HepG2 (cell line): Measurements from ENCODE around the gene COBLL1.

Experiments used
- ETS1 ChIP-seq: sonication (generic); formaldehyde crosslinking; IDR thresholded peaks from 2 replicates; pipeline ENCODE4 v1.4.0; 2020; ENCODE audit warnings: missing genetic modification reagents
- FOXP1 ChIP-seq, 2 experiments: fragments of 450-650 bp in 1 of 2; IDR thresholded peaks; 2 replicates each; pipeline ENCODE4 v1.6.1; 2017 to 2018; ENCODE audit warnings: antibody characterized with exemption in 1 of 2
- PAX8 ChIP-seq: sonication (generic); formaldehyde crosslinking; IDR thresholded peaks from 2 replicates; pipeline ENCODE4 v1.8.0; 2022; ENCODE audit warnings: mild to moderate bottlenecking, missing genetic modification reagents, borderline replicate concordance
- RFX1 ChIP-seq: fragments of 450-650 bp; IDR thresholded peaks from 2 replicates; pipeline ENCODE4 v1.6.1; 2017
- TCF7L2 ChIP-seq: IDR thresholded peaks from 2 replicates; pipeline ENCODE4 v1.6.1; 2011; ENCODE audit warnings: mild to moderate bottlenecking, low read depth, low read length, moderate library complexity
- ZNF18 ChIP-seq: sonication (generic); formaldehyde crosslinking; IDR thresholded peaks from 2 replicates; pipeline ENCODE4 v1.8.0; 2022; ENCODE audit warnings: mild to moderate bottlenecking, missing genetic modification reagents; ENCODE audit not compliant: insufficient replicate concordance
- TF ChIP-seq, protein P1 (sequence below): sonication (generic); formaldehyde crosslinking; IDR thresholded peaks from 2 replicates; pipeline ENCODE4 v1.4.0; 2020; ENCODE audit warnings: missing genetic modification reagents, mild to moderate bottlenecking, borderline replicate concordance

DNA sequence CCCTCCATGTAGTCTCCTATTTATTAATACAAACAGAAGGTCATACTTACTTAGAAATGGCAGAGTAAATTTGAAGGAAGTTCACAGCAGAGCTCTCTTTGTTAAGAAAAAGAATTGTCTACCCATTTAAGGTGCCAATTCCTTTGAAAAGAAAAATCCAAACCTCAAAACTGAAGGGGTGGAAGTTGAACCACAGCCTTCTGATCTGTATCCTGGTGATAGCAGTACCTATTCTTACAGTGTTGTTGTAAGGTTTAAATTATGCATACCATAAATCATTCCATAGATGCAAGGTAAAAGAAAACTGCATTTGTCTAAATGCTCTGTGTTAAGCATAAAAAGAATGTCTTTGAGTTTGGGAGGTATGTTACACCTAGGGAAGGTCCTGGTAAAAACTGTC lies 47.6 kb downstream of the COBLL1 start:
- TF ChIP-seq, protein P1, sequence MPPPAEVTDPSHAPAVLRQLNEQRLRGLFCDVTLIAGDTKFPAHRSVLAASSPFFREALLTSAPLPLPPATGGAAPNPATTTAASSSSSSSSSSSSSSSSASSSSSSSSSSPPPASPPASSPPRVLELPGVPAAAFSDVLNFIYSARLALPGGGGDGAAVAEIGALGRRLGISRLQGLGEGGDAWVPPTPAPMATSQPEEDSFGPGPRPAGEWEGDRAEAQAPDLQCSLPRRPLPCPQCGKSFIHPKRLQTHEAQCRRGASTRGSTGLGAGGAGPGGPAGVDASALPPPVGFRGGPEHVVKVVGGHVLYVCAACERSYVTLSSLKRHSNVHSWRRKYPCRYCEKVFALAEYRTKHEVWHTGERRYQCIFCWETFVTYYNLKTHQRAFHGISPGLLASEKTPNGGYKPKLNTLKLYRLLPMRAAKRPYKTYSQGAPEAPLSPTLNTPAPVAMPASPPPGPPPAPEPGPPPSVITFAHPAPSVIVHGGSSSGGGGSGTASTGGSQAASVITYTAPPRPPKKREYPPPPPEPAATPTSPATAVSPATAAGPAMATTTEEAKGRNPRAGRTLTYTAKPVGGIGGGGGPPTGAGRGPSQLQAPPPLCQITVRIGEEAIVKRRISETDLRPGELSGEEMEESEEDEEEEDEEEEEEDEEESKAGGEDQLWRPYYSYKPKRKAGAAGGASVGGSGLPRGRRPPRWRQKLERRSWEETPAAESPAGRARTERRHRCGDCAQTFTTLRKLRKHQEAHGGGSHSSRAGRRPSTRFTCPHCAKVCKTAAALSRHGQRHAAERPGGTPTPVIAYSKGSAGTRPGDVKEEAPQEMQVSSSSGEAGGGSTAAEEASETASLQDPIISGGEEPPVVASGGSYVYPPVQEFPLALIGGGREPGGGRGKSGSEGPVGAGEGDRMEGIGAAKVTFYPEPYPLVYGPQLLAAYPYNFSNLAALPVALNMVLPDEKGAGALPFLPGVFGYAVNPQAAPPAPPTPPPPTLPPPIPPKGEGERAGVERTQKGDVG (CRISPR knock-in tag) = no peak
- TF ChIP-seq ZNF18 (CRISPR knock-in tag) (no peak), RFX1 (no peak), FOXP1 (IDR thresholded peaks at IDR 0.05) (no peak), FOXP1 (CRISPR knock-in tag; IDR thresholded peaks at IDR 0.05) (no peak), PAX8 (CRISPR knock-in tag) (no peak), ETS1 (CRISPR knock-in tag) (no peak), TCF7L2 (no peak)
